ENCODE data around the gene PATJ.

The PATJ gene

GRCh38 chr1:61980561-61980960 lies 238.3 kb downstream of the PATJ start:
- H3K27me3 ChIP-seq (replicated peaks in 2 of 5; ENCODE audit: control insufficient read depth in 4 of 5, insufficient read depth in 5 of 5, low read length in 4 of 5): no peaks in the 10 kb centered on the region
- H3K4me1 ChIP-seq (ENCODE audit: control extremely low read depth in 1 of 4, control insufficient read depth in 4 of 4, insufficient read depth in 4 of 4, low read length in 3 of 4): no peaks in the 10 kb centered on the region
- ChIA-PET CTCF (no interaction called here), POLR2A (no interaction called here)
- no peak overlapping the region for H3K4me3 ChIP-seq (ENCODE audit: control insufficient read depth in 1 of 7, extremely low read depth in 1 of 7, insufficient read depth in 4 of 7, low read depth in 2 of 7, low read length in 6 of 7)
- no peaks in the 10 kb centered on the region for H3K9me3 ChIP-seq (ENCODE audit: control extremely low read depth in 1 of 5, control insufficient read depth in 4 of 5, insufficient read depth in 2 of 5, low read depth in 1 of 5, low read length in 4 of 5)
- H3K27ac ChIP-seq (ENCODE audit: insufficient read depth in 1 of 2, low read depth in 1 of 2, low read length in 2 of 2, poor library complexity in 1 of 2, severe bottlenecking in 2 of 2): no peak overlapping the region
- WGBS (ENCODE audit: insufficient coverage): 93% methylated on average over 4 of the region's 4 CpGs
- DNase-seq: peak in 2 of 3 donors; percentile 9 to 12
- no peaks in the 10 kb centered on the region for H3K36me3 ChIP-seq (ENCODE audit: control insufficient read depth in 4 of 4, insufficient read depth in 4 of 4, low read length in 3 of 4)

- Histone ChIP-seq H3K36me3 (ENCODE audit: control insufficient read depth in 4 of 4, insufficient read depth in 4 of 4, low read length in 3 of 4) (no peaks in the 10 kb centered on the region), H3K27ac (ENCODE audit: insufficient read depth in 1 of 2, low read depth in 1 of 2, low read length in 2 of 2, poor library complexity in 1 of 2, severe bottlenecking in 2 of 2) (no peak overlapping the region), H3K4me1 (ENCODE audit: control extremely low read depth in 1 of 4, control insufficient read depth in 4 of 4, insufficient read depth in 4 of 4, low read length in 3 of 4) (no peaks in the 10 kb centered on the region), H3K4me3 (ENCODE audit: control insufficient read depth in 1 of 7, extremely low read depth in 1 of 7, insufficient read depth in 4 of 7, low read depth in 2 of 7, low read length in 6 of 7) (no peak overlapping the region), H3K27me3 (replicated peaks in 2 of 5; ENCODE audit: control insufficient read depth in 4 of 5, insufficient read depth in 5 of 5, low read length in 4 of 5) (no peaks in the 10 kb centered on the region), H3K9me3 (ENCODE audit: control extremely low read depth in 1 of 5, control insufficient read depth in 4 of 5, insufficient read depth in 2 of 5, low read depth in 1 of 5, low read length in 4 of 5) (no peaks in the 10 kb centered on the region)
- POLR2A ChIA-PET: interaction anchor here (0.6 kb wide), 1 partner anchor 31 kb away, joined by 3 read pairs; no protein-coding TSS in a partner anchor
- no peak for DNase-seq
- WGBS (ENCODE audit: insufficient coverage): 100% methylated on average over 1 of the region's 7 CpGs
- CTCF ChIA-PET: no interaction called here
These were observed 239.8 kb downstream of the PATJ start for GRCh38 chr1:61981870-61982660.

DNA sequence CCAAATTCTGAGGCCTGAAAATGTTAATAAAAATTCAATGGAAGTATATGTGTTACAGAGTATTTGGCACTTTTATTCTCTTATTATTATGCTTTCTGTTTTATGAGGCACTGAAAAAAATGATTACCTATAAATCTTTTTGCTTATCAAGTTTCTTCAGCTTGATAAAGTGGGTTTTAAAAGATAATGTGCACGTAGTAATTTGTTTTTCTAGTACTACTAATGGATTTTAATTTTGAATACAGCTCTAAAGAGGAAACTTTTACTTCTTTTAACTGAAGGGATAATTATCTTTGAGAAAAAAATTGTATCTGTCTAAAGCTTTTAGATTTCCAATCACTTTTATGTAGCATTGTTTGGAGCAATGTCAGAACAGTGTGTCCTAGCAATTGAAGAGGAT lies 241.0 kb downstream of the PATJ start:
- no peak for DNase-seq
- ChIA-PET CTCF (interaction anchor here (1.7 kb wide), 1 partner anchor 11 kb away, joined by 5 read pairs; no protein-coding TSS in a partner anchor), POLR2A (no interaction called here)
- 40% methylated on average over 1 of the region's 1 CpG for WGBS (ENCODE audit: insufficient coverage)
- Histone ChIP-seq H3K36me3 (ENCODE audit: control insufficient read depth in 4 of 4, insufficient read depth in 4 of 4, low read length in 3 of 4) (no peaks in the 10 kb centered on the region), H3K27ac (ENCODE audit: insufficient read depth in 1 of 2, low read depth in 1 of 2, low read length in 2 of 2, poor library complexity in 1 of 2, severe bottlenecking in 2 of 2) (no peak overlapping the region), H3K27me3 (replicated peaks in 2 of 5; ENCODE audit: control insufficient read depth in 4 of 5, insufficient read depth in 5 of 5, low read length in 4 of 5) (no peaks in the 10 kb centered on the region), H3K4me3 (ENCODE audit: control insufficient read depth in 1 of 7, extremely low read depth in 1 of 7, insufficient read depth in 4 of 7, low read depth in 2 of 7, low read length in 6 of 7) (no peak overlapping the region), H3K9me3 (ENCODE audit: control extremely low read depth in 1 of 5, control insufficient read depth in 4 of 5, insufficient read depth in 2 of 5, low read depth in 1 of 5, low read length in 4 of 5) (no peaks in the 10 kb centered on the region), H3K4me1 (ENCODE audit: control extremely low read depth in 1 of 4, control insufficient read depth in 4 of 4, insufficient read depth in 4 of 4, low read length in 3 of 4) (no peaks in the 10 kb centered on the region)

DNA sequence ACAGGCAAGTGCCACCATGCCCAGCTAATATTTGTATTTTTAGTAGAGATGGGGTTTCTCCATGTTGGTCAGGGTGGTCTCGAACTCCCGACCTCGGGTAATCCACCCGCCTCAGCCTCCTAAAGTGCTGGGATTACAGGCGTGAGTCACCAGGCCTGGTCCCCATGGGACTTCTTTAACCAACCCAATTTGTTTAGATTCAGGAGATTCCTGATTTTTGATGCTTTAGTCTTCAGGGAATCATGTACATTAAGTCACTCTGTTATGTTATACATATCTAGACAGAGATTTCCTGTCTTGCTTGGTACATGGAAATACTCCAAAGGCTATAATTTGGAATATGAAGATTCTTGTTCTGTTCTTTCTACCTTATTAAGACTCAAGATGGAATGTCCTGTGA lies 250.0 kb downstream of the PATJ start:
- Histone ChIP-seq H3K9me3 (ENCODE audit: control extremely low read depth in 1 of 5, control insufficient read depth in 4 of 5, insufficient read depth in 2 of 5, low read depth in 1 of 5, low read length in 4 of 5) (no peaks in the 10 kb centered on the region), H3K36me3 (ENCODE audit: control insufficient read depth in 4 of 4, insufficient read depth in 4 of 4, low read length in 3 of 4) (peaks cover 0 to 3% (median 0%) of the 10 kb centered on the region in 4 experiments), H3K27me3 (replicated peaks in 2 of 5; ENCODE audit: control insufficient read depth in 4 of 5, insufficient read depth in 5 of 5, low read length in 4 of 5) (no peaks in the 10 kb centered on the region), H3K4me3 (ENCODE audit: control insufficient read depth in 1 of 7, extremely low read depth in 1 of 7, insufficient read depth in 4 of 7, low read depth in 2 of 7, low read length in 6 of 7) (no peak overlapping the region), H3K4me1 (ENCODE audit: control extremely low read depth in 1 of 4, control insufficient read depth in 4 of 4, insufficient read depth in 4 of 4, low read length in 3 of 4) (no peaks in the 10 kb centered on the region), H3K27ac (ENCODE audit: insufficient read depth in 1 of 2, low read depth in 1 of 2, low read length in 2 of 2, poor library complexity in 1 of 2, severe bottlenecking in 2 of 2) (no peak overlapping the region)
- 98% methylated on average over 5 of the region's 5 CpGs for WGBS (ENCODE audit: insufficient coverage)
- CTCF ChIA-PET: no interaction called here
- DNase-seq: no peak
- POLR2A ChIA-PET: no interaction called here

DNA sequence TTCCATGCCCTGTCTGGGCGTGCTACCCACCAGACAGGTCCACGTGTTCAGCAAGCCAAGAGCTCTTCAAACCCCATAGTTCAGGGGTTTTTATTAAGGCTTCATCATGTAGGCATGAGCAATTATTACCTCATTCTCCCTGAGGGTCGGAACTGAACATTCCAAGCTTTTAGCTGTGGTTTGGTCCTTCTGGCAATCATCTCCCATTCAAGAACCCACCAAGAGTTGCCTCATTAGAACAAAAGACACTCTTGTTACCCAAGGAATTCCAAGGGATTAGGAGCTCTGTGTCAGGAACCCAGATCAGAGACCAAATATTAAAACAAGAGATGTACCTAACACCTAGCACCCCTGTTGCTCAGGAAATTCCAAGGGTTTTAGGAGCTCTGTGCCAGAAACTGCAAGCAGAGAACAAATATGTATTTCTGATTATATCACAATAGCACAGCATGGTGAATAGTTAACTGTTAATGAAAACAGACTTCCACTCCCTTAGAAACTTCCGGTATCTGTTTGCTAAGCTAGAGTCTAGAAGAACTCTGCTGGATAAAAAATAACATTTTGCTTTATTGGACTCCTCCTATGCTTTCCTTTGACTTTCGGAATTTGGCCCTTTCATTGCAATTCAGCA lies 251.2 kb downstream of the PATJ start:
- no peak for DNase-seq
- Histone ChIP-seq H3K27me3 (replicated peaks in 2 of 5; ENCODE audit: control insufficient read depth in 4 of 5, insufficient read depth in 5 of 5, low read length in 4 of 5) (no peaks in the 10 kb centered on the region), H3K36me3 (ENCODE audit: control insufficient read depth in 4 of 4, insufficient read depth in 4 of 4, low read length in 3 of 4) (peaks cover 0 to 3% (median 0%) of the 10 kb centered on the region in 4 experiments), H3K4me1 (ENCODE audit: control extremely low read depth in 1 of 4, control insufficient read depth in 4 of 4, insufficient read depth in 4 of 4, low read length in 3 of 4) (no peaks in the 10 kb centered on the region), H3K27ac (ENCODE audit: insufficient read depth in 1 of 2, low read depth in 1 of 2, low read length in 2 of 2, poor library complexity in 1 of 2, severe bottlenecking in 2 of 2) (no peak overlapping the region), H3K4me3 (ENCODE audit: control insufficient read depth in 1 of 7, extremely low read depth in 1 of 7, insufficient read depth in 4 of 7, low read depth in 2 of 7, low read length in 6 of 7) (no peak overlapping the region), H3K9me3 (ENCODE audit: control extremely low read depth in 1 of 5, control insufficient read depth in 4 of 5, insufficient read depth in 2 of 5, low read depth in 1 of 5, low read length in 4 of 5) (no peaks in the 10 kb centered on the region)
- 93% methylated on average over 4 of the region's 5 CpGs for WGBS (ENCODE audit: insufficient coverage)
- POLR2A ChIA-PET: interaction anchor here (0.6 kb wide), 1 partner anchor 133 kb away, joined by 3 read pairs; no protein-coding TSS in a partner anchor
- CTCF ChIA-PET: interaction anchor here (1.6 kb wide), 1 partner anchor 10 kb away, joined by 5 read pairs; no protein-coding TSS in a partner anchor

- no peak for DNase-seq
- no peaks in the 10 kb centered on the region for H3K4me1 ChIP-seq (ENCODE audit: control extremely low read depth in 1 of 4, control insufficient read depth in 4 of 4, insufficient read depth in 4 of 4, low read length in 3 of 4)
- POLR2A ChIA-PET: no interaction called here
- no peaks in the 10 kb centered on the region for H3K9me3 ChIP-seq (ENCODE audit: control extremely low read depth in 1 of 5, control insufficient read depth in 4 of 5, insufficient read depth in 2 of 5, low read depth in 1 of 5, low read length in 4 of 5)
- WGBS (ENCODE audit: insufficient coverage): no CpG with 5 or more reads among the region's 1 CpG
- no peak overlapping the region for H3K4me3 ChIP-seq (ENCODE audit: control insufficient read depth in 1 of 7, extremely low read depth in 1 of 7, insufficient read depth in 4 of 7, low read depth in 2 of 7, low read length in 6 of 7)
- peaks cover 0 to 3% (median 0%) of the 10 kb centered on the region in 4 experiments for H3K36me3 ChIP-seq (ENCODE audit: control insufficient read depth in 4 of 4, insufficient read depth in 4 of 4, low read length in 3 of 4)
- CTCF ChIA-PET: no interaction called here
- H3K27ac ChIP-seq (ENCODE audit: insufficient read depth in 1 of 2, low read depth in 1 of 2, low read length in 2 of 2, poor library complexity in 1 of 2, severe bottlenecking in 2 of 2): no peak overlapping the region
- no peaks in the 10 kb centered on the region for H3K27me3 ChIP-seq (replicated peaks in 2 of 5; ENCODE audit: control insufficient read depth in 4 of 5, insufficient read depth in 5 of 5, low read length in 4 of 5)
These were observed 253.4 kb downstream of the PATJ start for GRCh38 chr1:61995641-61996040.

DNA sequence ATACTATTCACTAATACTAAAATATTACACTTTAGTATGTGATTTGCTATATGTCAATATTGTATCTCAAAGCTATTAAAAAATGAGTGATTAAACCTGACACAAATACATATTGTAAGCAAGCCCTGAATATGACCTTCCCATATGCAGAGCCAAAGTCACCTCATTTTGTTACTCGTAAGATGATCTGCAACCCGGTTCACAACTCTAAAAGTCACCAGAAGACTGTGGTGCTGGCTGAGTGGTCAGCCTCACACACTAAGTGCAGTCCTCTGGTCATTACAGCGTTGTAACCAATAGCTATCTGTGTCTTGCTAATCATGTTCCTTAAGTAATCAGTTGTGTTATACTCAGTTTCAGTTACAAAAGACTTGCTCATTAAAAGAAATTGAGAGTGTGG lies 254.8 kb downstream of the PATJ start:
- H3K27me3 ChIP-seq (replicated peaks in 2 of 5; ENCODE audit: control insufficient read depth in 4 of 5, insufficient read depth in 5 of 5, low read length in 4 of 5): no peaks in the 10 kb centered on the region
- H3K9me3 ChIP-seq (ENCODE audit: control extremely low read depth in 1 of 5, control insufficient read depth in 4 of 5, insufficient read depth in 2 of 5, low read depth in 1 of 5, low read length in 4 of 5): no peaks in the 10 kb centered on the region
- no peak overlapping the region for H3K27ac ChIP-seq (ENCODE audit: insufficient read depth in 1 of 2, low read depth in 1 of 2, low read length in 2 of 2, poor library complexity in 1 of 2, severe bottlenecking in 2 of 2)
- H3K4me1 ChIP-seq (ENCODE audit: control extremely low read depth in 1 of 4, control insufficient read depth in 4 of 4, insufficient read depth in 4 of 4, low read length in 3 of 4): no peaks in the 10 kb centered on the region
- H3K4me3 ChIP-seq (ENCODE audit: control insufficient read depth in 1 of 7, extremely low read depth in 1 of 7, insufficient read depth in 4 of 7, low read depth in 2 of 7, low read length in 6 of 7): no peak overlapping the region
- DNase-seq: no peak
- WGBS (ENCODE audit: insufficient coverage): 100% methylated on average over 2 of the region's 3 CpGs
- CTCF ChIA-PET: no interaction called here
- H3K36me3 ChIP-seq (ENCODE audit: control insufficient read depth in 4 of 4, insufficient read depth in 4 of 4, low read length in 3 of 4): peaks cover 0 to 3% (median 0%) of the 10 kb centered on the region in 4 experiments
- POLR2A ChIA-PET: no interaction called here

All from common myeloid progenitor, CD34-positive (primary cell).